Caki2 (cell line): ENCODE data around the gene MAD1L1. TPM values are rescaled to one million over a fixed set of nuclear protein-coding genes. Genes with fewer than 3 reads are reported as not detected.

Experiments used
- DNase-seq: peaks from one replicate; pipeline ENCODE4 v3.0.0-alpha.2; 2015; ENCODE audit warnings: low read depth
- in situ Hi-C: cut with HindIII; loops from 2 replicates; pipeline ENCODE4 v1.10.0; 2016; ENCODE audit warnings: low sequenced_read_pairs, low pct_unique_long_range_greater_than_20kb, mixed read lengths
- total RNA-seq: library from RNA; depleted of rRNA; stranded (reverse); fragments of >200 nt; shearing (Covaris generic); gene quantifications from 2 replicates; pipeline ENCODE4 v1.2.3, GENCODE V29; 2014; ENCODE audit warnings: low replicate concordance

The MAD1L1 gene
- total RNA-seq, 1 experiment from 2014 or later: 123 TPM

DNA sequence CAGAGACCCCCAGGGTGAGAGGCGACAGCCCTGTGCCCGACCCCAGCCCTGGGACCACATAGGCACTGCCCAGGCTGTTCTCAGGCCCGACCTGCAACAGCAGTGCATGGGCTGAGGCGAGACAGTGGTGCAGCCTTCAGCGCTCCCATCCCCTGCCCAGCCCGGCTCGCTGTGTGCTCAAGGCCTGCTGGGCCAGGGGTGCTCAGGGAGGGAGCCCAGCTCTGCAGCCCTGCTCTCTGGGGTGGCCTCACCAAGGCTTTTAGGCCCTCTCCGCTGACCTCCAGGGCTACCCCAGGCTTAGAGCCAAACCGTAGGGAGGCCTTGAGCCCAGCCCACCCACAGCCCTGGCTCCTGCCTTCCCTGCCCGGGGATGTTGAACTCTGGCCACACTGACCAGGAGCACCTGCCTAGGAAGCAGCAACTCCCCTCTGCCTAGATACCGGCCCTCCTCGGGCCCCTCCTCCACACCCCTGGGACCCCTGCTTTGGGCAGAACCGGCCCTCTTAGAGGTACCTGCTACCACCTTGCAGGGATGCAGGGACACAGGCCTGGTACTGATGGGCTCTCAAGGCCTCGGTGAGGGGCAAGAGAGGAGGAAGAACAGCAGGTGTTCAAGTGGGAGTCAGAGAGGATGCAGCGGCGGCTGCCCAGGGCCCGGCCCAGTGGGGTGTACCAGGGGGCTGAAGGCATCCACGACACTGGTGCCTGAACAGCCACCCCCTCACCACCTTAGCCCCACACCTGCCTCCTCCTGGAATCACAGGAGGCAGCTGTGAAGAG lies 331.1 kb downstream of the MAD1L1 start:
- in situ Hi-C loops: no loop called here
- DNase-seq: no peak

DNA sequence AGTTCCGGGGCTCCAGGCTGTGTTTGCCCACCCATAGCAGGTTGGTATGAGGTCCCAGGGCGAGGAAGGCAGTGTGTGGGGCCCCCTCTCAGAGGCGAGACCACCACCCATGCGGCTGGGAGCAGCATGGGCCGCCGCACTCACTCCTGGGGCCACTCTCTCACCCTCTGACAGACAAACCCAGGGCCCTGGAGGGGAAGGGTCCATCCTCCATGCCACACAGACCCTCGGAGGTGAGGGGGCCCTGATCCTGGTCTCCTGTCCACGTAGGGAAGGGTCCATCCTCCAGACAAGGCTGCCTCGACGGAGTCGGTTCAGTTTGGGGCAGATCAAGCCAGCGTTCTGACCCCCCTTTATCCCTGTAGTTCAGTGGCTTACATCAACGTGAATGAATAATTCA lies 331.9 kb downstream of the MAD1L1 start:
- in situ Hi-C loops: no loop called here
- no peak for DNase-seq

DNA sequence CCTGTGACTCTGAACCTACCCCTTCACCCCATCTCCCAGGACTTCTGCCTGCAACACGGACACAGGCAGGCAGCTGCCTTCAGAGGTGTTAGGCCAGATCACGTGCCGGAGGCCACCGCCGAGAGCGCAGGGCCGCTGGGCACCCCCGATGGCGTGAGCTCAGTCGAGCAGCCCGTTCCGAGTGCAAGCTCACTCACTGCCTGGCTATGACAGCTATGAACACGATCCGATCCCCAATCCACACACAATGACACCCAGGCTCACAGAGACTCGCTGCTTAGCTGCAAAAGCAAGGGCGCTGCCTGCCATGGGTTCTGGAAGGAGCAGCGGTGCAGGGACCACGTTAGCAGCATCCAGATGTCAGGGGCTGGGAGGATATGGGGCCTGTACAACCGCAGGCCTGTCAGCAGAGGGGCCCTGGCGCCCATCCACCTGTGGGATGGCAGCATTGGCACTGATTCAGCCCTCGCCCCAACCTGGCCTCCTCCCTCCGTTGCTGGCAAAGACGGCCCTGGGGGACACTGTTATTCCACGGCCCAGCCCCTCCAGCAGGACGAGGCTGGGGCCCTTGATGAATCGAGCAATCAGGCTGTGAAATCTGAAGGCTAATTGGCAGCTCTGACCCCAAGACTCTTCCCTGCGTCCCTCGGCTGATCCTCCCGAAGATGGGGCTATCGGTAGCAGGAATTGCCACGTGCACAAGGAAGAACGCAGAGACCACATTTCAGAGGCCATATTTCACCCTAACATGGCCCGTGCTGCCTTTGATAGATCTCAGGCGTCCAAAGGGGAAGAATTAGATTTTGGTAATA lies 332.6 kb downstream of the MAD1L1 start:
- in situ Hi-C loops: no loop called here
- no peak for DNase-seq

DNA sequence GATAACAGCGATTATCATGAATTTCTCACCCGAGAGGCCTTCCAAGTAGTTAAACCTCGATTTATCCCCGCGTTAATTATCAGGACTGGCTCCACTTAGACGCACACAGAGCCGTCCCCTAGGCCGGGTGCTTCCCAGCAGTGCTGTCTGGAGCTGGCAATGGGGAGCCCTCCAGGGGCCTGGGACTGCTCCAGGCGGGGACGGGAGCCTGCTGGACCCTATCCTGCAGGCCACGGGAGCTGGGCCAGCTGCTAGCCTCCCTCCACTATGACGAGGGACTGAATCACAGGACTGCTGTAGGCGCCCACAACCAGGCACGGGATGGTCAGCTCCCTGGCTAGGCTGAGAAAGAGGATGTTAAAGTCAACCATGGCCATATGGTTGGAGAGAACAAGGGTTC lies 333.5 kb downstream of the MAD1L1 start:
- no peak for DNase-seq

DNA sequence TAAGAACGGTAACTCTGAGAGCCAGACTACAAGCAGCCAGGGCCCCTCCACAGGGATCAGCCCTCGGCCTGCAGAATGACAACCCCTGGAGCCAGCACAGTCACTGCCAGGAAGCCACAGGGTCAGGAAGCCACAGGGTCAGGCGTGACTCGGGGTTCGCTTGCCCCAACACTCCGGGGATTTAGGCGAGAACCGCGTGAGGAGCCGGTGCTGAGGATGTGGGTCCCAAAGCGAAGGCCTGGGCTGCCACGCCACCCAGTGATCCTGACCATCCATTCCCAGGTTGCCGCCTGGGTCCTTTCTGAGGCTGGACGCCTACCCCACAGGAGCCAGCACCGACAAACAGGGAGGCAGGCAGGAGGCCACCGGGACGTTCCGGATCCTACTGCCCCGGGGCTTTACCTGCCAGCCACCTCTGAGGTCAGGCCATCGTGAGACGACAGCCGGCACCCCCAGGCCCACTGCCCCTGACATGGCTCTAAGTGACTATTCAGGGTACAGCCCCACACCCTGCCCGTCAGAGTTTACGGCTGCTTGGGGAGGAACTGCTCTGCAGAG lies 334.0 kb downstream of the MAD1L1 start:
- no peak for DNase-seq
- in situ Hi-C loops: no loop called here

More for the DNA sequence above, 333.5 kb downstream of the MAD1L1 start:
- in situ Hi-C loops: no loop called here

DNA sequence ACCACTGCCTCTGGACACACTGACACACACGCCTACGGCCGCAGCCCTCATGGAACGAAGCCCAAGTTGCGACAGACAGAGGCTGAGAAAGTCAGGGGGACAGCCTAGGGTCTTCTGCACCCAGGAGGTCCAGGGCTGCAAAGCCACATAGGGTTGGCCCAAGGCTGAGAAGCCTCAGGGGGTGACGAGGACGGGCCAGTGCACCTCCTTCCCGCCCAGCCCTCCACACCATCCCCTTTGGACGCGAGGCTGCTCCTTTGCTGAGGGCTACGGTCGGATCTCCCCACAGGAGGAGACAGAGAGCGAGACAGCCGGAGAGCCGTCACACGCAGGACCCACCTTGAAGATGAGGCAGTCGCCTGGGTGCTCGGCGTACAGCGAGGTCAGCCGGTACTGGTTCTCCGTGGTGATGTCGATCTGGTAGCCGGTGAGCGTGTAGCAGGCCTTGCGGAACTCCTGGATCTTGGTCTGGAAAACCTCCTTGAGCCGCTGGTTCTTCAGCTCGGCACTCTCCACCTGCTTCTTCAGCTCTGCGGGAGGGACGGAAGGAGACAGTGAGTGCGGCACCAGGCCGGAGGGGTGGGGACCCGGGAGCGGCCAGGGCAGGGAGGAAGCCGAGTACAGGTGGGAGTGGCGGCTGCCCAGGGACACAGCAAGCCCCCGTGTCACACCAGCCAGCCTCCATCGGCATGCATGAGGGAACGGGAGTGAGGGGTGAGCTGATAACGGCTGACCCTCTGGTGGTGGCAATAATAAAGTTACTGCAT lies 334.7 kb downstream of the MAD1L1 start:
- in situ Hi-C loops: no loop called here
- DNase-seq: no peak

DNA sequence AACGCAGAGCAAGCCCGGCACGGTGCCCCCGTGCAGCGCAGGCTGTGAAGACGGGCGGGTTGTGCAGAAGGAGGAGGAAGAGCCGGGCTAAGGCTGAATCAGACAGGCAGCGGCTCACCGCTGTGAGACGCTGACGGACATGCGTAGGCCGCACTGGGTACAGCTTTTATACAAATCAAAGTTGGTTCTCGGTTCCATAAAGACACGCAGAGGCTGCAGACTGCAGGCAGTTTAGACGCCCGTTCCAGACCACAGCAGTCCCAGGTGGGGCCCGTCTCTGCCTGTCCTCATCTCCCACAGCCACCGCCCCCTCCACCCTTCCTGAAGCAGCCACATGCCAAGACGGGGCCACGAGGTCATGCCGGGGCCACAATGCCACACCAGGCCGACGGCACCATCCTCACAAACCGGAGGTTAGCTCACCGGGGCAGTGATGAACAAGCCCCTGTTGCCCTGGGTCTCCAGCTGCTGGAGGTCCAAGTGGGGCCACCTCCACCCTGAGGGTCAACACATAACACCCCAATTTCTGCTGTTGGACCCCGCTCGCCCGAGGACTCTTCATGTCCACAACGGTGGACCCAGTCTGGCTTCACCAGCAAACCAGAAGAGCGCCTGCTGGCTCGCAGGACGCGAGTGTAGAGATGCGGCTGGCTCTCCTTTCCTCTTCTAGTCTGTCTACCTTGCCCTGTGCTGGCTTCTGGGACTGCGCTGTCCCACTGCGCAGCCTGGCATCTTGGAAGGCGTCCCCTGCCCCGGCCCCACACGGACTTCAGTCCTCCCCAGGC lies 335.5 kb downstream of the MAD1L1 start:
- in situ Hi-C loops: no loop called here
- no peak for DNase-seq

DNA sequence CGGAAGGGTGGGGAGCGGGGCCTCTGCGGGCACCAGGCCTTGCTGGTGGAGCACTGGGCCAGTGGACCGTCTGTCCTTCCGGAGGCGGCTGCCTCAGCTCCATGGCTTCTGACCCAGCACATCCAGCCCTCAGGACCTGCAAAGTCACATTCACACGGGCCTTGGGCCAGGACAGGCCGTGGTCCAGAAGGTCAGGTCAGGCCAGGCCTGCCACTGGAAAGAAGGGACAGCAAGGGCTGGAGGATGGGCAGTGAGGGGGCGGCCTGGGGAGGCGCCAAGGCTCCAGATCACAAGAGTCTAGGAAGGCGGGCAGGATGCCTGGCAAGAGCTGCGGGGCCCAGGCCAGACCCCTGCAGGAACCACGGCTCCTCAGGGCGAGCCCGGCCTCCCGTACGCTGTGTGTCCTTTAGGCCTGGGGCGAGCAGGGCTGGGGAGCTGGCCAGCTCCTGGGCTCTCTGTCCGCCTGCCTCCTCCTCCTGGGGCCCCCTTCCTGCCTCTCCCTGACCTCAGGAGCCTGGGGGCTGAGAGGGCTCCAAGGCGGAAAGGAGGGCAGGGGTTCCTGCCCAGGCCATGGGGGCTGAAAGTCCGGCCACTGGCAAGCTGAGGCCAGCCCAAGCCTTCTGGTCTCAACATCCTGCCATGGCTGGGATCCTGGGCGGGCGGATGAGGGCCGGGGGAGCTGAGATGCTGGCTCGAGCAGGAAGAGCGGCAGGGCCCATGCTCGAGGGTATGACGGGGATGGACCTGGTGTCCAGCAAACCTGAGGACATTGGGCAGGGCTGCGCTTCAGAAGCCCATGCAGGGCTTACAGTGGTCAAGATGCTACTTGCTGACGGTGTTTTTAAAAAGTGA lies 336.9 kb downstream of the MAD1L1 start:
- in situ Hi-C loops: no loop called here
- no peak for DNase-seq

DNA sequence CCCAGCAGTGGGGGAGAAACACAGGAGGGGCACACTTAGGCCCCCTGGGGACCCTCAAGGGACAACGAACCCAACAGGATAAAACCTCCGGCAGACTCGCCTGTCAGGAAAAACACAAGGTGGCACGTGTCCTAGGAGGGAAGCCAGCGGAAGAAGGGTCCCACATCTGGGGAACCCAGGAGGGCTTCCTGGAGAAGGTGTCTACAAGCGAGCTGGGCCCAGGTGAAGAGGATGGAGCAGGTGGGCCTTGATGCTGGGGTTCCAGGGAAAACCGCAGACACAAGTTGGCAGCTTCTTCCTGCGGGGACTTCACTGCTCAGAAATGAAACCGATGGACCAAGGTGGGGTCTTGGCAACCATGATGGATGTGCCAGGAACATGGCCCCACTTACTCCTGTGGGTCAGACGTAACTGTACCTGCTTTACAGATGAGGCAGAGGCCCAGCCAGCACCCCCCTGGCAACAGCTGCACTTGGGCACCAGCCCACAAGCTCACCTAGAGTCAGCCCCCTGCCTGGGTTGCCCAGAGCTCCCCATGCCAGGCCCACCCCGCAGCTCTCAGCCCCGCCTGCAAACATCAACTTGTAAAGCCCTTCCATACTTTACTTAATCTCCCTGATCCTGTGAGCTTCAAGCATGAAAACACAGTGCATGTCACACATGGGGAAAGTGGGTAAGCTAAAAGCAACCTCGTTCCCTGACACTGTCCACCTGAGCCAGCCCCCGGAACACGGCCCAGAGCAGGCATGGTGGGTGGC lies 337.7 kb downstream of the MAD1L1 start:
- DNase-seq: no peak
- in situ Hi-C loops: no loop called here

DNA sequence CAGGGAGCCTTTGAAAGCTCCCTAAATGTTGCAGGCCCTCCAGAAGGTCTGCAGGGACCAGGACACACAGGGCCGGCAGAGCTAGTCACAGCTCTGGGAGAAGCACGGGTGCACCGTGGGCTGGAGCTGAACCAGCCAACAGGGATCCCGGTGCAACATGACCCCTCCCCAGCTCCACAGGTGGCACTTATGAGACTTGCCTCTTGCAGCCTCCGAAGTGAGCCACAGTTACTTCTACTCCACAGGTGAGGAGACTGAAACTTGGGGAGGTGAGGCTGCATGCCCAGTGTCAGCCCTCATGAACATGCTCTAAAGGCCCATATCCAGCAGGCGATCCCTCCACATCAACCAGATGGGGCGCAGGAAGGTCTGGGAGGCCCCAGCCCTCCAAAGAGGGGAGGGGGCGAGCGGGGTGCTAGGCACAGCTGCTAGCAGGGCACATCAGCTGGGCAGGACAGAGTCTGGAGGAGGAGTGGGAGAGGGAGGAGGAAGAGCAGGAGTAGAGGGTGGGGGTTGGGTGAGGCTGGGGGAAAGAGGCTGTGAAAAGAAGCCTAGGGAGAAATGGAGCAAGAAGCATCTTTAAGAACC lies 338.3 kb downstream of the MAD1L1 start:
- in situ Hi-C loops: no loop called here
- no peak for DNase-seq

DNA sequence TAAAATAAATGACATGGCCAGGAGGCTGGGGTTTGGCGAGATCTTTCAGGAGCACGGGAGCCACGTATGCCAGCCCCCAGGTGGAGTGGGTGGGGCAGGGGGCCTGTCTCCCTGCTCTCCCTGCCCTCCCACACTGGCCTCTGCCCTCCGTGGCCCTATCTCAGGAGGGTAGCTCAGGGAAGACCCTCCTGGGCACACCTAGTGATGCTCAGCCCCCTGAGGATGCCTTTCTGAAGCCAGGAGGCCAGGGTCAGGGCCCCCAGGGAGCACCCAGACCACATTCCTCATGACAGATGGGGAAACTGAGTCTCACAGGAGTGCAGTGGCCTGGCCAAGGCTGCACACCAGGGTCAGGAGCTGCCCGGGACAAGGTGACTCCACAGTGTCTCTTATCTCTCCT lies 339.3 kb downstream of the MAD1L1 start:
- in situ Hi-C loops: no loop called here
- no peak for DNase-seq

DNA sequence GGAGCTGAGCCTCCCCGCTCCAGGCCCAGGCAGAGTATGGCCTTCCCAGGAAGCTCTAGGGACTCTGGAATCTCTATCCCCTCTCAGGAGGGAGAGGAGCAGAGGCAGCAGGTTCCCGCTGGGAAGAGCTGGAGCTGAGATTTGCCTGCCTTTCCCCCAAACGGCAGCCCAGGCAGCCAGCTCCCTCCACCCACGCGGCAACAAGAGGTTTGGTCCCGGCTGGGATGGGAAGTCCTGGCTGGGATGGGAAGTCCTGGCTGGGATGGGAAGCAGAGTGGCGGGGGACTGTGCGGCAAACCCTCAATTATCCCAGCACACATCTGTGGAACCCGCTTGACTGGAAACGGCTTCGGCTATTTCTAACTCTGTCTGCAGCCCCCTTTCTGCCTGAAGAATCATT lies 339.7 kb downstream of the MAD1L1 start:
- in situ Hi-C loops: no loop called here
- DNase-seq: no peak

DNA sequence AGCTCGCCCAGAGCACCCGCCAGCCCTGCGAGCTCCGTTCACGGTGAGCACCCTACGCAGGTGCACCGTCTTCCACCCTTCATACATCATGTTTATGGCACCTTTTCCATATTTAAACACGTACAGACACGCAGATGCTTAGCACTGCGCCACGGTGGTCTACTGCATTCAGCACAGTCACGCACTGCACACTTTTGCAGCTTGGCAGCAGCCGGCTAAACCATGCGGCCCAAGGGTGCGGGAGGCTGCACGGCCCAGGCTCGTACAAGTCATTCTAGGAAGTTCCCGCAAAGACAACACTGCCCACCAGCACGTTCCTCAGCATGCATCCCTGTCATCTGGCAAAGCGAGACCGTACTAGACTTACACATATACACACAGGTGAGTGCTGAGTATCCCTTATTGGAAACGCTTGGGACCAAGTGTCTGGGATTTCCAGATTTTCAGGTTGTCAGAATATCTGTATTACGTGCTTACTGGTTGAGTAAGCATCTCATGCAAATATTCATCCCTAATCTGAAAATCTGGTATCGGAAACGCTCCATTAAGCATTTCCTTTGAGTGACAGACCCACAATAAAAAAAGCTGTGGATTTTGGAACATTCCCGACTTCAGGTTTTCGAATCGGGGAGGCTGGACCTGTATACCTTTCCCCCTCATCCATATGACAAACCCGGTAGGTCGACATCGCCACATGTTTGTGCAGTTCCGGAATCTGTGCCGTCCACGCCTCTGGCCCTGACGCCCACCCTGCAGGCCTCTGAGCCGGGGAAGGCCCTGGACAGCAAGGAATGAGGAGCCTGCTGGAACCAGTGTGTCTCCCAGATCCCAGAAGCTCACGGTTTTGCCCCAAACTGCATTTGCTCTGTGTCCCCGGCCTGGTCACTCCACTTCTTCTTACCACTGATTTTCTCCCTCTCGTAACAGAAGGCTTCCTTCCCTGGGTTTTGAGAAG lies 340.5 kb downstream of the MAD1L1 start:
- in situ Hi-C loops: no loop called here

DNA sequence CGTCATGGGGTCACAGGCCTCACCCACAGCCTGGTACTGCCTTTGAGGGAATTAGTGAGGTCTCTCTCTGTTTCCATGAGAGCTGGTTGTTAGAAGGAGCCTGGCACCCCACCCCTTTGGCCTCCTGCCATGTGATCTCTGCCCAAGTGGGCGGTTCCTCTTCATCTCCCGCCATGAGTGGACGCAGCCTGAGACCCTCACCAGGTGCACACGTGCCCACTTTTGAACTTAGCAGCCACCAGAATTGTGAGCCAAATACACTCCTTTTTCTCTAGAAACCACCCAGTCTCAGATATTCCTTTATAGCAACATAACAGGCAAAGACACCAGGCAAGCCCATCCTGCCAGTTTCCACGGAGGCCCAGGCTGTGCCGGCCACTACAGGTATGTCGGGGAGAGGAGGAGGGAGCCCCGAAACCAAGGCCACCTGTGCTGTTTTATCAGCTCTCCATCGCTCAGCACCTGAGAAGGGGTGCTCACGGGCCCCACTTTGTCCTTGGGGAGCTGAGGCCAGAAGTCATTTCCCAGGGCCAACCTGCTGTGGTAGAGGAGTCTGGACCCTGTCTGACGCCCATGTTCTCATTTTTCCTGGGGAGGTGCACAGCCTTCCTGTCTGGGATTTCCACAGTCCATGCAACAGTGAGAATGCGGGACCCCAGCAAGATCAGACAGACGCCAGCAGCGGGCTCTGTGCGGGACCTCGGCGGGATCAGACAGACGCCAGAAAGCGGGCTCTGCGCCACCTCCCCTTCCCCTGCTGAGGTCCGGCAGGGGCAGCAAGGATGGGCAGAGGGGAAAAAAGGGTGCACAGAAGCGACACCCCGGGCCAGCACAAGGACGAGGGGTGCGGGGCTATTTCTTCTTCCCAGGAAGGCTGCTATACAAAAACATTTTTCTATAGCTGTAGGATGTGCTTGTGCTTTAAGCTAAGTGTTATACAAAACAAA lies 342.2 kb downstream of the MAD1L1 start:
- in situ Hi-C loops: no loop called here
- no peak for DNase-seq

More for the DNA sequence above, 340.5 kb downstream of the MAD1L1 start:
- no peak for DNase-seq
